ENCODE results near the gene RGPD8. TPM values are rescaled to one million over a fixed set of nuclear protein-coding genes. Genes with fewer than 3 reads are reported as not detected.
"Not testable (repeated sequence)": the region's sequence is repeated elsewhere in the genome, so short reads cannot be mapped to it uniquely, and the experiment has no call there.

Gene RGPD8
- total RNA-seq, 2 experiments from 2014 or later: 61.1 to 65.9 TPM

- ATAC-seq (ENCODE audit: poor library complexity): no peak
- H3K4me3 ChIP-seq (ENCODE audit: low read length): no peak overlapping the region
- DNase-seq: no peak
Observed at GRCh38 chr2:112449854-112450253, 16.4 kb upstream of the RGPD8 start.

GRCh38 chr2:112444256-112444655, 10.8 kb upstream of the RGPD8 start:
- H3K27ac Mint-ChIP-seq; H3K9me3 ChIP-seq (ENCODE audit: control insufficient read depth in 1 of 2, insufficient read depth in 1 of 2, low read length in 2 of 2); DNase-seq; intact Hi-C loops (cut with DNase I, micrococcal nuclease); H3K4me3 Mint-ChIP-seq; H3K4me3 ChIP-seq (ENCODE audit: low read length); H3K4me1 ChIP-seq (ENCODE audit: insufficient read depth, low read length); H3K36me3 ChIP-seq (ENCODE audit: insufficient read depth, low read length); H3K27me3 ChIP-seq (ENCODE audit: control insufficient read depth in 1 of 2, insufficient read depth in 2 of 2, low read length in 2 of 2); H3K4me1 Mint-ChIP-seq (ENCODE audit: low read depth); POLR2A ChIA-PET; H3K36me3 Mint-ChIP-seq (ENCODE audit: low read depth); H3K27me3 Mint-ChIP-seq; ATAC-seq (ENCODE audit: poor library complexity); CTCF ChIA-PET; H3K9me3 Mint-ChIP-seq; H3K27ac ChIP-seq (ENCODE audit: low read depth in 1 of 2, low read length in 2 of 2): not testable (repeated sequence)

More at GRCh38 chr2:112449854-112450253, 16.4 kb upstream of the RGPD8 start:
- POLR2A ChIA-PET: no interaction called here
- Mint-ChIP-seq H3K27ac (no peak overlapping the region), H3K4me3 (no peak overlapping the region), H3K27me3 (no peaks in the 10 kb centered on the region), H3K36me3 (ENCODE audit: low read depth) (no peaks in the 10 kb centered on the region), H3K9me3 (no peaks in the 10 kb centered on the region), H3K4me1 (ENCODE audit: low read depth) (no peaks in the 10 kb centered on the region)
- CTCF ChIA-PET: no interaction called here
- no peak for TF ChIP-seq CTCF (IDR thresholded peaks at IDR 0.05)
- H3K4me1 ChIP-seq (ENCODE audit: insufficient read depth, low read length): no peaks in the 10 kb centered on the region
- H3K27me3 ChIP-seq (ENCODE audit: control insufficient read depth in 1 of 2, insufficient read depth in 2 of 2, low read length in 2 of 2): no peaks in the 10 kb centered on the region
- intact Hi-C loops (cut with DNase I, micrococcal nuclease): no loop called here
- no peak overlapping the region for H3K27ac ChIP-seq (ENCODE audit: low read depth in 1 of 2, low read length in 2 of 2)
- peaks cover 0 to 4% of the 10 kb centered on the region in 2 experiments for H3K9me3 ChIP-seq (ENCODE audit: control insufficient read depth in 1 of 2, insufficient read depth in 1 of 2, low read length in 2 of 2)
- H3K36me3 ChIP-seq (ENCODE audit: insufficient read depth, low read length): no peaks in the 10 kb centered on the region

GRCh38 chr2:112438603-112439261, 5.3 kb upstream of the RGPD8 start:
- not testable (repeated sequence) for DNase-seq

GRCh38 chr2:112437405-112437831, 4.0 kb upstream of the RGPD8 start:
- H3K4me1 Mint-ChIP-seq (ENCODE audit: low read depth); H3K27ac Mint-ChIP-seq; H3K4me1 ChIP-seq (ENCODE audit: insufficient read depth, low read length); H3K36me3 ChIP-seq (ENCODE audit: insufficient read depth, low read length); H3K27me3 ChIP-seq (ENCODE audit: control insufficient read depth in 1 of 2, insufficient read depth in 2 of 2, low read length in 2 of 2); H3K36me3 Mint-ChIP-seq (ENCODE audit: low read depth); H3K27ac ChIP-seq (ENCODE audit: low read depth in 1 of 2, low read length in 2 of 2); H3K4me3 Mint-ChIP-seq; POLR2A ChIA-PET; ATAC-seq (ENCODE audit: poor library complexity); H3K9me3 ChIP-seq (ENCODE audit: control insufficient read depth in 1 of 2, insufficient read depth in 1 of 2, low read length in 2 of 2); CTCF ChIA-PET; H3K9me3 Mint-ChIP-seq; H3K4me3 ChIP-seq (ENCODE audit: low read length): not testable (repeated sequence)
- peak in 1 of 14 experiments; percentile 14 for DNase-seq
- peaks cover 18% of the 10 kb centered on the region for H3K27me3 Mint-ChIP-seq
- intact Hi-C loops (cut with DNase I, micrococcal nuclease): loop anchor here in 1 of 2 experiments (10.0 kb wide), 1 partner anchor 553 kb away; the partner anchor contains the start of gene ANAPC1

More at GRCh38 chr2:112438603-112439261, 5.3 kb upstream of the RGPD8 start:
- H3K9me3 ChIP-seq (ENCODE audit: control insufficient read depth in 1 of 2, insufficient read depth in 1 of 2, low read length in 2 of 2); H3K4me3 ChIP-seq (ENCODE audit: low read length); CTCF ChIA-PET; H3K4me1 ChIP-seq (ENCODE audit: insufficient read depth, low read length); H3K4me3 Mint-ChIP-seq; H3K27me3 ChIP-seq (ENCODE audit: control insufficient read depth in 1 of 2, insufficient read depth in 2 of 2, low read length in 2 of 2); H3K27ac Mint-ChIP-seq; H3K36me3 Mint-ChIP-seq (ENCODE audit: low read depth); ATAC-seq (ENCODE audit: poor library complexity); POLR2A ChIA-PET; H3K36me3 ChIP-seq (ENCODE audit: insufficient read depth, low read length); H3K27ac ChIP-seq (ENCODE audit: low read depth in 1 of 2, low read length in 2 of 2); H3K4me1 Mint-ChIP-seq (ENCODE audit: low read depth); H3K9me3 Mint-ChIP-seq: not testable (repeated sequence)
- intact Hi-C loops (cut with DNase I, micrococcal nuclease): loop anchor here in 1 of 2 experiments (10.0 kb wide), 1 partner anchor 554 kb away; the partner anchor contains the start of gene ANAPC1
- peaks cover 15% of the 10 kb centered on the region for H3K27me3 Mint-ChIP-seq

GRCh38 chr2:112436993-112437392, 3.5 kb upstream of the RGPD8 start:
- POLR2A ChIA-PET; H3K9me3 Mint-ChIP-seq; H3K36me3 ChIP-seq (ENCODE audit: insufficient read depth, low read length); H3K27me3 ChIP-seq (ENCODE audit: control insufficient read depth in 1 of 2, insufficient read depth in 2 of 2, low read length in 2 of 2); H3K4me3 ChIP-seq (ENCODE audit: low read length); H3K9me3 ChIP-seq (ENCODE audit: control insufficient read depth in 1 of 2, insufficient read depth in 1 of 2, low read length in 2 of 2); H3K4me3 Mint-ChIP-seq; H3K4me1 Mint-ChIP-seq (ENCODE audit: low read depth); H3K36me3 Mint-ChIP-seq (ENCODE audit: low read depth); H3K4me1 ChIP-seq (ENCODE audit: insufficient read depth, low read length); H3K27ac ChIP-seq (ENCODE audit: low read depth in 1 of 2, low read length in 2 of 2); H3K27ac Mint-ChIP-seq; CTCF ChIA-PET; ATAC-seq (ENCODE audit: poor library complexity): not testable (repeated sequence)
- DNase-seq: peak in 1 of 14 experiments; percentile 15
- H3K27me3 Mint-ChIP-seq: peaks cover 18% of the 10 kb centered on the region
- intact Hi-C loops (cut with DNase I, micrococcal nuclease): loop anchor here in 1 of 2 experiments (10.0 kb wide), 1 partner anchor 552 kb away; the partner anchor contains the start of gene ANAPC1

- intact Hi-C loops (cut with DNase I, micrococcal nuclease): loop anchor here in 1 of 2 experiments (2.0 to 10.0 kb wide), 2 partner anchors 175 to 551 kb away; partner anchors contain the start of gene ANAPC1
- not testable (repeated sequence) for H3K9me3 Mint-ChIP-seq
Observed at GRCh38 chr2:112435716-112436431, 2.4 kb upstream of the RGPD8 start.

More at GRCh38 chr2:112435716-112436431, 2.4 kb upstream of the RGPD8 start:
- peaks cover 15% of the 10 kb centered on the region for H3K4me1 ChIP-seq (ENCODE audit: insufficient read depth, low read length)
- ATAC-seq (ENCODE audit: poor library complexity); CTCF ChIA-PET; H3K36me3 Mint-ChIP-seq (ENCODE audit: low read depth); H3K9me3 ChIP-seq (ENCODE audit: control insufficient read depth in 1 of 2, insufficient read depth in 1 of 2, low read length in 2 of 2); H3K4me3 Mint-ChIP-seq; H3K4me3 ChIP-seq (ENCODE audit: low read length); H3K27ac ChIP-seq (ENCODE audit: low read depth in 1 of 2, low read length in 2 of 2); H3K36me3 ChIP-seq (ENCODE audit: insufficient read depth, low read length); H3K27ac Mint-ChIP-seq; POLR2A ChIA-PET; H3K27me3 ChIP-seq (ENCODE audit: control insufficient read depth in 1 of 2, insufficient read depth in 2 of 2, low read length in 2 of 2): not testable (repeated sequence)
- peaks cover 17% of the 10 kb centered on the region for H3K4me1 Mint-ChIP-seq (ENCODE audit: low read depth)
- H3K27me3 Mint-ChIP-seq: peaks cover 18% of the 10 kb centered on the region
- DNase-seq: peak in 1 of 14 experiments; percentile 10
